ENCODE results near the gene TRABD2B. TPM values are rescaled to one million over a fixed set of nuclear protein-coding genes. Genes with fewer than 3 reads are reported as not detected.

Gene TRABD2B
- total and polyA plus RNA-seq, 2 donors (not counting 1 experiment from before 2014, with no cell fraction given): under 0.01 TPM; not detected in 1

DNA sequence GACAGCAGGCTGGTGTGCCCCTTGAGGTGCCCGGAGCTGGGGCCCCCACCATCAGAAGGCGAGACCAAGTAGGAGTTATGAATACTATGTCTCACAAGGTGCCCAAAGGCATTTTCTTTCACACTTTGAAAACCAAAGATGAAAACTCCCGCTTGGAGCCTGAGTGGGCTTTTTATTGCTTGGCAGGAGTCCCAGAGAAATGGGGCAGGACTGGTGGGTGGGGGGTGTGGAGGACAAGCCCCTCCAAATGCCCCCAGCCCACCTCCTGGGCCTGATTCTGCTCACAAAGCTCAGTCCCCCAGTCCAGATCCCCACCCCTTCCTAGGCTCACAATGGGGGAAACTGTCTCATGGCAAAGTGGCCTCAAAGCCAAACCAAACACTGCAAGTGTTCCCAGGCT lies 227.9 kb downstream of the TRABD2B start:
- Histone ChIP-seq H3K9ac (ENCODE audit: insufficient read depth, low read length) (no peak overlapping the region), H3K36me3 (ENCODE audit: control insufficient read depth, insufficient read depth, low read length) (no peaks in the 10 kb centered on the region), H3K4me2 (ENCODE audit: extremely low read depth, insufficient read depth, low read length) (no peak overlapping the region), H3K79me2 (ENCODE audit: control insufficient read depth, insufficient read depth, low read length) (no peaks in the 10 kb centered on the region), H3K4me1 (ENCODE audit: control insufficient read depth, extremely low read depth, insufficient read depth, low read length) (no peaks in the 10 kb centered on the region), H3K9me3 (ENCODE audit: control insufficient read depth, insufficient read depth, low read depth, low read length) (no peaks in the 10 kb centered on the region), H3K27me3 (ENCODE audit: control insufficient read depth, insufficient read depth, low read length) (no peaks in the 10 kb centered on the region), H2AFZ (ENCODE audit: low read length) (no peak overlapping the region), H3K4me3 (replicated peaks in 1 of 4; ENCODE audit: control extremely low read depth in 1 of 4, insufficient read depth in 1 of 4, low read depth in 3 of 4, low read length in 4 of 4) (no peak overlapping the region), H4K20me1 (ENCODE audit: control insufficient read depth, extremely low read depth, insufficient read depth, low read length) (no peaks in the 10 kb centered on the region), H3K27ac (ENCODE audit: insufficient read depth, low read length) (no peak overlapping the region)
- DNase-seq (ENCODE audit: low read depth in 2 of 2): no peak
- TF ChIP-seq, protein P1, sequence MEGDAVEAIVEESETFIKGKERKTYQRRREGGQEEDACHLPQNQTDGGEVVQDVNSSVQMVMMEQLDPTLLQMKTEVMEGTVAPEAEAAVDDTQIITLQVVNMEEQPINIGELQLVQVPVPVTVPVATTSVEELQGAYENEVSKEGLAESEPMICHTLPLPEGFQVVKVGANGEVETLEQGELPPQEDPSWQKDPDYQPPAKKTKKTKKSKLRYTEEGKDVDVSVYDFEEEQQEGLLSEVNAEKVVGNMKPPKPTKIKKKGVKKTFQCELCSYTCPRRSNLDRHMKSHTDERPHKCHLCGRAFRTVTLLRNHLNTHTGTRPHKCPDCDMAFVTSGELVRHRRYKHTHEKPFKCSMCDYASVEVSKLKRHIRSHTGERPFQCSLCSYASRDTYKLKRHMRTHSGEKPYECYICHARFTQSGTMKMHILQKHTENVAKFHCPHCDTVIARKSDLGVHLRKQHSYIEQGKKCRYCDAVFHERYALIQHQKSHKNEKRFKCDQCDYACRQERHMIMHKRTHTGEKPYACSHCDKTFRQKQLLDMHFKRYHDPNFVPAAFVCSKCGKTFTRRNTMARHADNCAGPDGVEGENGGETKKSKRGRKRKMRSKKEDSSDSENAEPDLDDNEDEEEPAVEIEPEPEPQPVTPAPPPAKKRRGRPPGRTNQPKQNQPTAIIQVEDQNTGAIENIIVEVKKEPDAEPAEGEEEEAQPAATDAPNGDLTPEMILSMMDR (conservative IDR thresholded peaks at IDR 0.05 in 1 of 2, IDR thresholded peaks at IDR 0.05 in 1 of 2; ENCODE audit: low read depth in 1 of 2, low read length in 2 of 2): no peak
- no peak for TF ChIP-seq EZH2 (IDR thresholded peaks at IDR 0.05; ENCODE audit: low read length, missing control alignments)

DNA sequence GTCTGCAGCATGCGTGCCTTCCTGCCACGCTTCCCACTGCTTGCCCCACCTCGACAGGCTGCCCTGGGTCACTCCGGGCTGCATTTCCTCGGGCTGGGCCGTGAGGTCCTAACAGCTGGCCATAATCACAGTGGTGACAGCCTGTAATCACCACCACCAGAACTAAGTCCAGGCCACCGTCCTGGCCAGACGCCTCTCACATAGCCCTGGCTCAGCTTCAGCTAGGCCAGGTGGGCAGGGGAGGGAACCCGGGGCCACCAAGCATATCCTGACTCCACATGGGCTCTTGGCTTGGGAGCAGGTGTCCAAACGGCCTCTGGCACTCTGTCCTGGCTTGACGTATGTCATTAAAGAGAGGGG lies 229.5 kb downstream of the TRABD2B start:
- Histone ChIP-seq H3K79me2 (ENCODE audit: control insufficient read depth, insufficient read depth, low read length) (no peaks in the 10 kb centered on the region), H2AFZ (ENCODE audit: low read length) (no peak overlapping the region), H3K4me1 (ENCODE audit: control insufficient read depth, extremely low read depth, insufficient read depth, low read length) (no peaks in the 10 kb centered on the region), H3K36me3 (ENCODE audit: control insufficient read depth, insufficient read depth, low read length) (no peaks in the 10 kb centered on the region), H3K9me3 (ENCODE audit: control insufficient read depth, insufficient read depth, low read depth, low read length) (no peaks in the 10 kb centered on the region), H3K4me2 (ENCODE audit: extremely low read depth, insufficient read depth, low read length) (no peak overlapping the region), H3K27me3 (ENCODE audit: control insufficient read depth, insufficient read depth, low read length) (no peaks in the 10 kb centered on the region), H4K20me1 (ENCODE audit: control insufficient read depth, extremely low read depth, insufficient read depth, low read length) (no peaks in the 10 kb centered on the region), H3K27ac (ENCODE audit: insufficient read depth, low read length) (no peak overlapping the region), H3K9ac (ENCODE audit: insufficient read depth, low read length) (no peak overlapping the region), H3K4me3 (replicated peaks in 1 of 4; ENCODE audit: control extremely low read depth in 1 of 4, insufficient read depth in 1 of 4, low read depth in 3 of 4, low read length in 4 of 4) (no peak overlapping the region)
- no peak for DNase-seq (ENCODE audit: low read depth in 2 of 2)
- TF ChIP-seq, protein P1 (conservative IDR thresholded peaks at IDR 0.05 in 1 of 2, IDR thresholded peaks at IDR 0.05 in 1 of 2; ENCODE audit: low read depth in 1 of 2, low read length in 2 of 2): no peak
- no peak for TF ChIP-seq EZH2 (IDR thresholded peaks at IDR 0.05; ENCODE audit: low read length, missing control alignments)

DNA sequence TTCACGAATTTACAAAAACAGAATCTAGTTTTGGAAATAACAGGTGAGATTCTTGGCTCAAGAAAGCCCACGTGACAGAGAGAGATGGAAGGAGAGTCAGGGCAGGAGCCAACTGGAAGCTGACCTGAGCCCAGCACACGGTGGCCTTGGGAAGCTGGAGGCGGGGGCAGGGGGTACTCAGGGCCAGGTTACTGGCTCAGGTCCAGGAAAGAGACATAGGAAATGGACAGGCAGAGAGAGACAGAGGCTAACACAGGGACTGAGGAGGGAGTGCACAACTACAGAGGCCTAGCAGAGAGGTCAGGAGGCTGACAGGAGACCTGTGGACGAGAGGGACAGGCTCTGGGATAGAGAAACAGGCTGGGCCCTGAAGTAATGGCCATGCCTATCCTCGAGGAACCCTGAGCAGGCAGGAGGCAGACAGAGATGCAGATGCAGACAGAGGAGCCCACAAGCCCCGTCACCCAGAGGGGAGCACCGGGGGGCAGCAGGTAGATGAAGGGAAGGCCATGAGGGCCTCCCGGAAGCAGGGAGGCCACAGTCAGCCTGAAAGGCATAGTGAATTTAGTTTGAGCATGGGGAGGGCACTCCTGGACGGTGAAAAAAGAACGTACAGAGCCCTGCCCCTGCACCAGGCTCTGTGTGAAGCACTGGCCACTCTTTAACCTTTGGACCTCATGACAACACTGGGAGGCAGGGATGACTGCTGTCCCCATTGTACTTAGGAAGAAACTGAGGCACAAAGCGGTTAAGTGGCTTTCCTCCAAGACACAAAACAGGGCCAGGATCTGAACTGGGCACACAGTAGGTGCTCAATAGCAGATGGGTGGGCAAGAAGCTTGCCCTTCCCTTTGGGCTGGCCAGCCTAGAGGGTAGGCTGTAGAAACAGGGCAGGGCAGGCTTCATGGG lies 230.1 kb downstream of the TRABD2B start:
- DNase-seq (ENCODE audit: low read depth in 2 of 2): no peak
- Histone ChIP-seq H4K20me1 (ENCODE audit: control insufficient read depth, extremely low read depth, insufficient read depth, low read length) (no peaks in the 10 kb centered on the region), H3K27ac (ENCODE audit: insufficient read depth, low read length) (no peak overlapping the region), H3K4me3 (replicated peaks in 1 of 4; ENCODE audit: control extremely low read depth in 1 of 4, insufficient read depth in 1 of 4, low read depth in 3 of 4, low read length in 4 of 4) (no peak overlapping the region), H3K4me1 (ENCODE audit: control insufficient read depth, extremely low read depth, insufficient read depth, low read length) (no peaks in the 10 kb centered on the region), H3K4me2 (ENCODE audit: extremely low read depth, insufficient read depth, low read length) (no peak overlapping the region), H3K9ac (ENCODE audit: insufficient read depth, low read length) (no peak overlapping the region), H3K9me3 (ENCODE audit: control insufficient read depth, insufficient read depth, low read depth, low read length) (no peaks in the 10 kb centered on the region), H3K27me3 (ENCODE audit: control insufficient read depth, insufficient read depth, low read length) (no peaks in the 10 kb centered on the region), H3K79me2 (ENCODE audit: control insufficient read depth, insufficient read depth, low read length) (no peaks in the 10 kb centered on the region), H2AFZ (ENCODE audit: low read length) (no peak overlapping the region), H3K36me3 (ENCODE audit: control insufficient read depth, insufficient read depth, low read length) (no peaks in the 10 kb centered on the region)
- TF ChIP-seq, protein P1 (conservative IDR thresholded peaks at IDR 0.05 in 1 of 2, IDR thresholded peaks at IDR 0.05 in 1 of 2; ENCODE audit: low read depth in 1 of 2, low read length in 2 of 2): no peak
- no peak for TF ChIP-seq EZH2 (IDR thresholded peaks at IDR 0.05; ENCODE audit: low read length, missing control alignments)
